ENCODE data around the gene ZNF107. TPM values are rescaled to one million over a fixed set of nuclear protein-coding genes. Genes with fewer than 3 reads are reported as not detected.
"Not testable (repeated sequence)": the region's sequence is repeated elsewhere in the genome, so short reads cannot be mapped to it uniquely, and the experiment has no call there.

The ZNF107 gene
- total RNA-seq, 4 donors from 2014 or later, result 3.6 to 9.0 (median 6.4) TPM

- no peaks in the 10 kb centered on the region for H3K27me3 ChIP-seq
- TF ChIP-seq EP300 (IDR thresholded peaks at IDR 0.05), result no peak
- TF ChIP-seq POLR2A (IDR thresholded peaks at IDR 0.05), result no peak
- no peak for TF ChIP-seq CTCF (IDR thresholded peaks at IDR 0.05)
- H3K36me3 ChIP-seq, result peaks cover 2 to 87% (median 19%) of the 10 kb centered on the region in 3 donors
- no peak for DNase-seq (ENCODE audit: low spot score in 2 of 2)
- H3K4me1 ChIP-seq, result no peaks in the 10 kb centered on the region
- no peak overlapping the region for H3K4me3 ChIP-seq
- H3K27ac ChIP-seq, result no peak overlapping the region
- WGBS, 2 donors, result 96 to 100% methylated on average over 1 of the region's 1 CpG
- peaks cover 0 to 4% (median 0%) of the 10 kb centered on the region in 4 donors for H3K9me3 ChIP-seq
Observed at GRCh38 chr7:64687249-64687648, 21.3 kb downstream of the ZNF107 start.

- Histone ChIP-seq H3K9me3 (peaks cover 0 to 4% (median 0%) of the 10 kb centered on the region in 4 donors), H3K4me3 (no peak overlapping the region), H3K36me3 (peaks cover 2 to 80% (median 19%) of the 10 kb centered on the region in 3 donors), H3K4me1 (no peaks in the 10 kb centered on the region), H3K27me3 (no peaks in the 10 kb centered on the region), H3K27ac (no peak overlapping the region)
- DNase-seq (ENCODE audit: low spot score in 2 of 2), result no peak
- whole genome bisulfite sequencing, 2 donors, result 98% methylated on average over 2 of the region's 2 CpGs
- TF ChIP-seq EP300 (IDR thresholded peaks at IDR 0.05) (no peak), CTCF (IDR thresholded peaks at IDR 0.05) (no peak), POLR2A (IDR thresholded peaks at IDR 0.05) (no peak)
Observed at GRCh38 chr7:64688988-64689387, 23.1 kb downstream of the ZNF107 start.

- TF ChIP-seq POLR2A (IDR thresholded peaks at IDR 0.05), result no peak
- no peak for TF ChIP-seq EP300 (IDR thresholded peaks at IDR 0.05)
- no peak for TF ChIP-seq CTCF (IDR thresholded peaks at IDR 0.05)
- H3K9me3 ChIP-seq, result peaks cover 0 to 7% (median 0%) of the 10 kb centered on the region in 4 donors
- H3K4me3 ChIP-seq, result no peak overlapping the region
- H3K27me3 ChIP-seq, result no peaks in the 10 kb centered on the region
- H3K36me3 ChIP-seq, result peaks cover 0 to 80% (median 8%) of the 10 kb centered on the region in 3 donors
- no peaks in the 10 kb centered on the region for H3K4me1 ChIP-seq
- DNase-seq (ENCODE audit: low spot score in 2 of 2), result no peak
- H3K27ac ChIP-seq, result no peak overlapping the region
Observed at GRCh38 chr7:64691831-64692230, 25.9 kb downstream of the ZNF107 start.

- 98% methylated on average over 12 of the region's 12 CpGs for WGBS, 2 donors
Observed at GRCh38 chr7:64697863-64698262, 31.9 kb downstream of the ZNF107 start.

GRCh38 chr7:64706625-64707292 lies 40.8 kb downstream of the ZNF107 start:
- H3K27ac ChIP-seq, result no peak overlapping the region
- no peaks in the 10 kb centered on the region for H3K4me1 ChIP-seq
- no peaks in the 10 kb centered on the region for H3K27me3 ChIP-seq
- peaks cover 5 to 93% (median 46%) of the 10 kb centered on the region in 4 donors for H3K9me3 ChIP-seq
- no peak overlapping the region for H3K4me3 ChIP-seq
- TF ChIP-seq CTCF (IDR thresholded peaks at IDR 0.05) (no peak), EP300 (IDR thresholded peaks at IDR 0.05) (no peak)
- no peak for DNase-seq (ENCODE audit: low spot score in 2 of 2)
- peaks cover 0 to 48% (median 14%) of the 10 kb centered on the region in 3 donors for H3K36me3 ChIP-seq
- 97 to 98% methylated on average over 2 of the region's 2 CpGs for WGBS, 2 donors

More at GRCh38 chr7:64697863-64698262, 31.9 kb downstream of the ZNF107 start:
- H3K4me3 ChIP-seq; H3K27me3 ChIP-seq; H3K27ac ChIP-seq; DNase-seq (ENCODE audit: low spot score in 2 of 2); H3K4me1 ChIP-seq: not testable (repeated sequence)
- Histone ChIP-seq H3K9me3 (peaks cover 0 to 48% (median 10%) of the 10 kb centered on the region in 4 donors), H3K36me3 (peaks cover 4 to 93% (median 13%) of the 10 kb centered on the region in 3 donors)

- H3K4me3 ChIP-seq; H3K4me1 ChIP-seq; H3K27me3 ChIP-seq; DNase-seq (ENCODE audit: low spot score in 2 of 2); H3K36me3 ChIP-seq; H3K27ac ChIP-seq: not testable (repeated sequence)
- WGBS, 2 donors, result 97 to 99% methylated on average over 10 to 18 of the region's 29 CpGs
- peaks cover 0 to 66% (median 10%) of the 10 kb centered on the region in 4 donors for H3K9me3 ChIP-seq
Observed at GRCh38 chr7:64717896-64718295, 52.0 kb downstream of the ZNF107 start.

Measured in tibial nerve (tissue), 4 donors.